GM21447 (cell line): ENCODE results near the gene VPS13D.
"Not testable (repeated sequence)": the region's sequence is repeated elsewhere in the genome, so short reads cannot be mapped to it uniquely, and the experiment has no call there.

Experiments
- ATAC-seq: cut with Tn5 transposase; IDR thresholded peaks from one replicate; pipeline ENCODE4 v1.9.1; 2021; ENCODE audit not compliant: unreplicated experiment

VPS13D gene

DNA sequence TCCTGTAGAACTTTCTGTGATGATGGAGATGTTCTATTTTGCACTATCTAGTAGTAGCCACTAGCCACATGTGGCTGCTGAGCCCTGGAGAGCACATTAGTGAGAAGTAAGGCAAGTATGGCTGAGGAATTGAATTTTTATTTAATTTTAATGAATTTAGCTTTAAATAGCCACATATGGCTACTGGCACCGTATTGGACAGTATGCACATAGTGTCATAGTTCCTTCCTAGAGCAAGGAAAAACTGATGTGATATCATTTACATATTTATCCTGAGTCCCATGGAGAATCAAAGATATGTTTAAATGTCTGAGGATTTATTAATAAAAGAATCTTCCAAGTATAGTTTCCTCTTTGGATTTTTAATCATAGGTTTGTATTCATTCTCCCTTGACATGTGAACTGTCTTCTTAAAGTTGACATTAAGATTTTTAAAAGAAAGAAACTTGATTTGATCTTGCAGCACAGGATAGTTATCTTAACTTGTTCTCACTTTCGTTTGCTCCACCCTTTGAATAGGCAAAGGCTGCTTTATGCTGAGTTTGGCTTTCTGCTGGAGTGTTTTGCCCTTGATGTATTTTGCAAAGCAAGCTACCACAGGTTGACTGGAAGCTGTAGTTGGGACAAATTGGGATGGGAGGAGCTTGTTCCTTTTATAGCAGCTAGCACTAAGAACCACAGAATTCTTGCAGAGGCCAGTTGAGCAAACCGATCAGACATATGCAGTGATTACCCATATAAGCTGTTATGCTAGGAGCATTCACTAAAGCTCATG lies 129.7 kb downstream of the VPS13D start:
- ATAC-seq, result no peak

GRCh38 chr1:12368646-12369045 lies 138.8 kb downstream of the VPS13D start:
- ATAC-seq, result no peak

DNA sequence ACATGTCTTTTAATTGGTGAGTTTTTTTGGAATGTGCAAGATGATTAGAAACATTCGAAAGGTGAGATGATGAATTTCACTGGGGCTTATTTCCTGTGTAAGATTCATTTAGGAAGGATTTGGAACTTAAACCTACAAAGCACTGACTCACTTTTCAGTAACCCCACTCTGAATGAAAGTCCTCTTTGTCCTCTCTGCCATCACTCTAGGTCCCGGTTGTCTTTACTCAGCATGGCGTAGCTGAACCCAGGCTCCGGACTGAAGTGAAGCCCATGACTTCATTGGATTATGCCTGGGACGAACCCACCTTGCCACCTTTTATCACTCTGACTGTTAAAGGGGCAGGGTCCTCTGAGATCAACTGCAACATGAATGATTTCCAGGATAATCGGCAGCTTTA lies 139.4 kb downstream of the VPS13D start:
- no peak for ATAC-seq

- no peak for ATAC-seq
Measured at GRCh38 chr1:12370333-12370975, 140.6 kb downstream of the VPS13D start.

DNA sequence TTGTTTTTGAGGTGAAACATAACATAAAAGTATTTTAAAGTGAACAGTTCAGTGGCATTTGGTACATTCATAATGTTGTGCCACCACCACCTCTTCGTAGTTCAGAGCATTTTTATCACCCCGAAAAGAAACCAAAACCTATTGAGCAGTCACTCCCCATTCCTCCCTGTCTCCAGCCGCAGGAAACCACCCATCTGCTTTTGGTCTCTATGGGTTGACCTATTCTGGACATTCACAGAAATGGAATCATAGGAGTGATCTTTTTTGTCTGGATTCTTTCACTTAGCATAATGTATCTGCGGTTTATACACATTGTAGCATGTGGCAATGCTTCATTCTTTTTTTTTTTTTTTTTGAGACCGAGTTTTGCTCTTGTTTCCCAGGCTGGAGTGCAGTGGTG lies 141.2 kb downstream of the VPS13D start:
- ATAC-seq, result no peak

DNA sequence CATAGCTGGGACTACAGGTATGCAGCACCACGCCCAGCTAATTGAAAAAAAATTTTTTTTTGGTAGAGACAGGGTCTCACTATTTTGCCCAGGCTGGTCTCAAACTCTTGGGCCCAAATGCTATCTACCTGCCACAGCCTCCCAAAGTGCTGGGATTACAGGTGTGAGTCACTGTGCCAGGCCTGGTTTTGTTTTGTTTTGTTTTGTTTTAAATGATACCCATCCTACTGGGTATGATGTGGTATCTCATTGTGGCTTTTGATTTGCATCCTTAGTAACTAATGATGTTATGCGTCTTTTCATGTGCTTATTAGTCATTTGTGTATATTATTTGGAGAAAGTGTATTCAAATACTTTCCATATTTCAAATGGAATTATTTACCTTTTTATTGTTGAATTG lies 142.3 kb downstream of the VPS13D start:
- no peak for ATAC-seq

GRCh38 chr1:12372761-12373160 lies 142.9 kb downstream of the VPS13D start:
- ATAC-seq, result no peak

GRCh38 chr1:12375133-12375829 lies 145.5 kb downstream of the VPS13D start:
- ATAC-seq, result no peak

DNA sequence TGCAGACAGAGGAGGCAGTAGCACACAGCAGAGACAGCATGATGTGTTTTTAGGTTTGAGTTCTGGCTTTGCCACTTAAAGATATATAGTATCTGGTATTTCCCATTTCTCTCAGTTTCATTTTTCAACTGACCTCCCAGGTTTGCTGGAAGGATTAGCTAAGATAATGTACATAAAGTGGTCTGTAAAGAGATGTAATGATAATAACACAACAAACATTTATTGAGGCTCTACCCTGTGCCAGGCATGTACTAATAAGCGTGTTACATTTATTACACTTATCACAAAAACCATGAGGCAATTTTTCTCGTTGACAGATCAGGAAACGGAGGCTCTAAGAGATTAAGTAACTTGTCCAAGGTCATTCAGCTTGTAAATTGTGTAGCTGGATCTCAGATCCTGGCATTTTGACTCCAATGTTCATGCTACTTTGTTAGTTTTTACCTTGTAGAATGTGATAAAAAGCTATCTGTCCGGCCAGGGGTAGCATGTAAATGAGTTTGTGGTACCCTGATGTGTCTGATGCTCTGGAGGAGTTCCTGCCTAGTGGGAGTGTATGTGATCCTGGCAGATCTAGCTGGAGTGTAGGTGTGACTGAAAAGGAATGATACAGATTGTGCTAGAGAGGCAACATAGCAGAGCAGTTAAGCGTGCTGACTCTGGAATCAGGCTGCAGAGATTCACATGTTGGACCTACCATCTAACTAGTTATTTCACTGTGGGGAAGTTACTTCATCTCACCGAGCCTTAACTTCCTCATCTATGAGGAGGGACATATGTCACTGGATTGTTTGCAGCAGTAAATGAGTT lies 146.6 kb downstream of the VPS13D start:
- no peak for ATAC-seq

GRCh38 chr1:12380326-12381249 lies 150.8 kb downstream of the VPS13D start:
- ATAC-seq, result no peak

- ATAC-seq, result no peak
Measured at GRCh38 chr1:12383001-12383400, 153.2 kb downstream of the VPS13D start.

DNA sequence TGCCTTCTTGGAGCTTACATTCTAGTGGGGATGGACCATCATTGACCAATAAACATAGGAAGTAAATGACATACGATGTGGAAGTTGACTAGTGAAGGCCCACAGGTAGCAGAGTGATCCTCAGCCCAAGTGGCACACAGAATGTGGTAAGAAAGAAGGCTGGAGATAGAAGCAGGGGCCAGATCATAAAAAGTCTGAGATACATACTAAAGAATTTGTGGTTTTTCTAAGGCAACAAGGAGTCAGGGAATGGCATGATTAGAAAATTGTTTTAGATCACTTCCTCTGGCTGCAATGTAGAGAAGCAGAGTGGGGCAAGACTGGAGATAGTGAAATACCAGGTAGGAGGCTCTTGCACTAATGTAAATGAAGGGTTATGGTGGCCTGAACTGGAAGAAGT lies 154.0 kb downstream of the VPS13D start:
- no peak for ATAC-seq

DNA sequence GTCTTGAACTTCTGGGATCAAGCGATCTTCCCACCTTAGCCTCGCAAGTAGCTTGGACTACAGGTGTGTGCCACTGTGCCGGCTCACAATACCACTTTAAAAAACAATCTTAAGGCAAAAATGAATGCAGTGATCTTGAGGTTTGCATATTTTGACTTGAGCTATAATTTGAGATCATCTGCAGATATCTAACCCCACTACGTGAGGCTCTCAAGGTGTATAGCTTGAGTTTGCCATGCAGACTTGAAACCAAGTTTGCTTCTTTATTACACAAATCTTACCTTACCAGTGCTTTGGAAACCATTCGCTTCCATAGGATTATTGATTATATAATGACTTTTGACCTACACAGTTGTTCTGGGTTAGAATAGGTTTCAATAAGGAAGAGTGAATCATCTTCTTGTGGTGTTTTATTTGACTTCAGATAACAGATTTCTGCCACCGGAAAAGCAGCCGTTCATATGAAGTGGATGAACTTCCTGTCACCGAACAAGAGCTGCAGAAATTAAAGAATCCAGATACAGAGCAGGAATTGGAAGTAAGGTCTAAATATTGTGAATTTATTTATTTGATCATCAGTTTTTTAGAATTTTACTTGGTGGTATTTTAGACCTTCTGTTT lies 155.1 kb downstream of the VPS13D start:
- no peak for ATAC-seq

DNA sequence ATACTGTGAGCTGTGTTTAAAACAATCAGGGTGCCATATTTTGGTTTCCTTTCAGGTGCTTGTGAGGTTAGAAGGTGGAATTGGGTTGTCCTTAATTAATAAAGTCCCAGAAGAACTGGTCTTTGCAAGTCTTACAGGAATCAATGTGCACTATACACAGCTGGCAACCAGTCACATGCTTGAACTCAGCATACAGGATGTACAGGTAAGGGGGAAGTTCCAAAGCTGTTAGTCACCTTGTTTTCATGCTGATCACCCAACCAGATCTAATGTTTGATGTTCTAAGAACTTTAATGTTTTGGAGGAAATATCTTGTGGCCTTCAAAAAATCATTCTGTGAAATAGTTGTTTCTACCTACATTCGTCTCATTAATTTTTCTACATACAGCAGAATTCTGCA lies 156.3 kb downstream of the VPS13D start:
- ATAC-seq, result no peak

GRCh38 chr1:12387641-12388040 lies 157.8 kb downstream of the VPS13D start:
- no peak for ATAC-seq

DNA sequence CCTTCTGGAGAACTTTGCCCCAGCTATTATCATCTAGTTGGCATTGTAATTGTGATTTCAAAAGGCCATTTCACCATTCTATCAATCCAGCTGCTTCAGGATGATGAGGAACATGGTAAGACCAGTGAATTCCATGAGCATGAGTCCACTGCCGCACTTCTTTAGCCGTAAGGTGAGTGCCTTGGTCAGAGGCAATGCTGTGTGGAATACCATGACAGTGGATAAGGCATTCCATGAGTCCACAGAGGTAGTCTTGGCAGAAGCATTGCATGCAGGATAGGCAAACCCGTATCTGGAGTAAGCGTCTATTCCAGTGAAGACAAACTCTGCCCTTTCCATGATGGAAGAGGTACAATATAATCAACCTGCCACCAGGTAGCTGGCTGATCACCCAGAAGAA lies 160.5 kb downstream of the VPS13D start:
- ATAC-seq, result not testable (repeated sequence)

DNA sequence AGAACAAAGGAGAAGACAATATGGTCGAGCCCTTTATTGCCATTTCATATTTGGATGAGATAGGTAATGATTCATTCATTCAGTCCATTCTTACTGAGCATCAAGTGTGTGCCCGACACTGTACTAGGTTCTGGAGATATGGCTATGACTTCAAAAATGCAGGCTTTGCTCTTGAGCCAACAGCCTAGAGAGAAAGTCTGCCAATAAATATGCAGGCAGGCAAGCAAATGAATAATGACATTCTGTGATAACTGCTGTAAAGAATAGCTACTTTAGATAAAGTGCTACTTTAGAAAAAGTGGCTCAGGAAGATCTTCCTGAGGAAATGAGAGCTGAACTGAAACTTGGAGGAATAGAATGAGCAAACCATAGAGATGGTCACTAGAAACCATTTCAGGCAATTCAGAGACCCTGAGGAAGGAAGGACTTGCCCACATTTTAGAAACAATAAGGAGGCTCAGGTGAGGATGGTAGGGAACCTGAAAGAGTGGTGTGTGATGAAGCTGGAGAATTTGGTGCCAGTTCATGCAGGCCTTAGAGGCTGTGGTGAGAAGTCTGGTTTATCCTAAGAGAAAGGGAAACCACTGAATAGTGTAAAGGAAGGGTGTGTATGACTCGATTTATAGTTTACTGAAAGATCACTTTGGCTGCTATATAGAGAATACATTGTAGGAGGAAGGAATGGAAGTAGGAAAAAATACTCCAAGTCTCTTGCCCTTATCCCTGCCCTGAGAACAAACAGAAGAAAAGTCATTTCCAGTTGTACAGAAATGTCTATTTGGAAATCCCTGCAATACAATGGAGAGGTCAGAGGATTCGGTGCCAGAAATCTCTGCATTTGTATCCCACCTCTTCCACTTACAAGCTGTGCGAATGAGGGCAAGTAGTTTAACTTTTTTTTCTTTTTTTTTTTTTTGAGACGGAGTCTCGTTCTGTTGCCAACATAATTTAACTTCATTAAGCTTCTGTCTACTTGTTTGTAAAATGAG lies 167.9 kb downstream of the VPS13D start:
- ATAC-seq, result no peak

DNA sequence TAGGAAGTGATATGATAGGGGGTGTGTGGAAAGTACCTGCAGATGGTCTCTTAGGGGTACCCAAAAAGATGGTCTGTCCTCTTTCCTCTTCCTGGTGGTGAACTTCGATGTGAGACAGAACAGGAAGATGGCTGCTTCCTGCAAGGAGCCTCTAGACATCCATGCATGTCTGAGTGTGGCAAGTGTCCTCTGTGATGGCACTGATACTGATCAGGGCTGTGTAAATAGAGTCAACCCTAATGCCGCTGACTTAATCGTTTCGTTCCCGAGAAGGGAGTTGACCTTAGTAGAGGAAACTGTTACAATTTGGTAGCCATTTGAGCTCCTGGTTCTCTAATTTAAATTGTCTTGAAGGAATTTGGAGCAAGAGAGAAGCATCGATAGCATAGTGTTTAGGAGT lies 168.6 kb downstream of the VPS13D start:
- no peak for ATAC-seq
